DOHH2 (cell line): ENCODE results near the gene SPRR5.

Experiments
- H3F3A ChIP-seq: fragments of 200-600 bp; sonication (generic), shearing (Covaris generic); 2 replicates; pipeline ENCODE4 v1.6.0; 2016; ENCODE audit warnings: antibody characterized with exemption, mild to moderate bottlenecking; ENCODE audit not compliant: control insufficient read depth, insufficient read depth
- H3K27ac ChIP-seq: fragments of 200-600 bp; sonication (generic); 2 replicates; pipeline ENCODE4 v1.5.1; 2014; ENCODE audit warnings: low read depth, mild to moderate bottlenecking, low read length, moderate library complexity
- H3K27me3 ChIP-seq: fragments of 200-600 bp; sonication (generic); 2 replicates; pipeline ENCODE4 v1.6.1; 2014; ENCODE audit warnings: mild to moderate bottlenecking, low read length, mixed read lengths; ENCODE audit not compliant: control insufficient read depth
- H3K36me3 ChIP-seq: fragments of 200-600 bp; sonication (generic); 2 replicates; pipeline ENCODE4 v1.6.1; 2014; ENCODE audit warnings: mild to moderate bottlenecking, low read length, moderate library complexity, mixed read lengths; ENCODE audit not compliant: control insufficient read depth
- H3K4me1 ChIP-seq: fragments of 200-600 bp; sonication (generic); 2 replicates; pipeline ENCODE4 v1.6.1; 2014; ENCODE audit warnings: mild to moderate bottlenecking, low read length, mixed read lengths; ENCODE audit not compliant: control insufficient read depth
- H3K4me2 ChIP-seq: fragments of 200-600 bp; sonication (generic); 2 replicates; pipeline ENCODE4 v1.6.0; 2014; ENCODE audit warnings: mild to moderate bottlenecking, low read length, moderate library complexity
- H3K4me3 ChIP-seq: fragments of 200-600 bp; sonication (generic); 2 replicates; pipeline ENCODE4 v1.5.1; 2014; ENCODE audit warnings: mild to moderate bottlenecking, low read length, mixed read lengths
- H3K79me2 ChIP-seq: fragments of 200-600 bp; sonication (generic); 2 replicates; pipeline ENCODE4 v1.6.1; 2014; ENCODE audit warnings: mild to moderate bottlenecking, low read length, mixed read lengths; ENCODE audit not compliant: control insufficient read depth
- H3K9me2 ChIP-seq: fragments of 200-600 bp; sonication (generic); replicated peaks from 2 replicates; pipeline ENCODE4 v1.6.1; 2014; ENCODE audit warnings: mild to moderate bottlenecking, low read length, mixed read lengths; ENCODE audit not compliant: control insufficient read depth
- H3K9me3 ChIP-seq: fragments of 200-600 bp; sonication (generic); 2 replicates; pipeline ENCODE4 v1.6.1; 2014; ENCODE audit warnings: antibody characterized with exemption, low read length, mixed read lengths; ENCODE audit not compliant: control insufficient read depth, insufficient read depth
- H4K20me1 ChIP-seq: fragments of 200-600 bp; sonication (generic); 2 replicates; pipeline ENCODE4 v1.6.0; 2014; ENCODE audit warnings: low read depth, mild to moderate bottlenecking, antibody characterized with exemption, low read length, moderate library complexity; ENCODE audit not compliant: control insufficient read depth, insufficient read depth
- EZH2phosphoT487 ChIP-seq: fragments of 200-600 bp; sonication (generic); IDR thresholded peaks from 2 replicates; pipeline ENCODE4 v1.6.1; 2017; ENCODE audit warnings: borderline replicate concordance, mild to moderate bottlenecking, antibody characterized with exemption, low read length, moderate library complexity, mixed read lengths
- TF ChIP-seq, protein P1 (sequence below): fragments of 200-600 bp; sonication (generic); IDR thresholded peaks from one replicate; pipeline ENCODE4 v1.5.1; 2014; ENCODE audit warnings: antibody characterized with exemption, mild to moderate bottlenecking, low read depth, low read length; ENCODE audit not compliant: poor library complexity, severe bottlenecking

Gene SPRR5

DNA sequence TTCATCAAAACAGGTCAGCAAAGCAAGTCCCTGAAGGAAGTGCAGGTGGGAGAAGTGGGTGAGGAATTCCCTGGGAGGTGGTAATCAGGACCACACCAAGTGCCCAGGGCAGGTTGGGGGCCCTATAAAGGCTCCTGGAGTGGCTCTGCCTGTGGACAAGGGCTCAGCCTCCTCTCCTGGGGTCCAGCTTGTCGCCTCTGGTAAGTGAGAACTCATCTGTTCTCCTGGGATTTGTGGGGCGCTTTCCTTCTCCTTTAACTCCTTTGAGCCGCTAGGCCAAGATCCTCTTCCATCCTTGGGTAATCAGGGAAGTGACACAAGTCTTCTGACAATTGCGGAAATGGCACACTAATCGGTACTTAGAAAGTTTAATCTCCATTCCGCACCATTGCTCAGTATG, 23.5 kb downstream of the SPRR5 start, which contains the start of gene SPRR4:
SPRR4 (plus strand) TSS at position 154 of the 400 bp plus-strand sequence. CDS start 1,243 bp downstream, outside the sequence.
- Histone ChIP-seq H3K9me2 (no peaks in the 10 kb centered on the region), H3K4me2 (no peak within 1 kb of the TSS), H3K4me1 (no peaks in the 10 kb centered on the region), H4K20me1 (no peaks in the 10 kb centered on the region), H3F3A (no peaks in the 10 kb centered on the region), H3K4me3 (no peak within 1 kb of the TSS), H3K9me3 (no peaks in the 10 kb centered on the region), H3K27ac (no peak within 1 kb of the TSS), H3K27me3 (peaks cover 9% of the 10 kb centered on the region; the same call in 1 of the 2 replicates), H3K36me3 (no peaks in the 10 kb centered on the region), H3K79me2 (no peaks in the 10 kb centered on the region)
- TF ChIP-seq EZH2phosphoT487 = no peak
- TF ChIP-seq, protein P1, sequence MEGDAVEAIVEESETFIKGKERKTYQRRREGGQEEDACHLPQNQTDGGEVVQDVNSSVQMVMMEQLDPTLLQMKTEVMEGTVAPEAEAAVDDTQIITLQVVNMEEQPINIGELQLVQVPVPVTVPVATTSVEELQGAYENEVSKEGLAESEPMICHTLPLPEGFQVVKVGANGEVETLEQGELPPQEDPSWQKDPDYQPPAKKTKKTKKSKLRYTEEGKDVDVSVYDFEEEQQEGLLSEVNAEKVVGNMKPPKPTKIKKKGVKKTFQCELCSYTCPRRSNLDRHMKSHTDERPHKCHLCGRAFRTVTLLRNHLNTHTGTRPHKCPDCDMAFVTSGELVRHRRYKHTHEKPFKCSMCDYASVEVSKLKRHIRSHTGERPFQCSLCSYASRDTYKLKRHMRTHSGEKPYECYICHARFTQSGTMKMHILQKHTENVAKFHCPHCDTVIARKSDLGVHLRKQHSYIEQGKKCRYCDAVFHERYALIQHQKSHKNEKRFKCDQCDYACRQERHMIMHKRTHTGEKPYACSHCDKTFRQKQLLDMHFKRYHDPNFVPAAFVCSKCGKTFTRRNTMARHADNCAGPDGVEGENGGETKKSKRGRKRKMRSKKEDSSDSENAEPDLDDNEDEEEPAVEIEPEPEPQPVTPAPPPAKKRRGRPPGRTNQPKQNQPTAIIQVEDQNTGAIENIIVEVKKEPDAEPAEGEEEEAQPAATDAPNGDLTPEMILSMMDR = no peak

DNA sequence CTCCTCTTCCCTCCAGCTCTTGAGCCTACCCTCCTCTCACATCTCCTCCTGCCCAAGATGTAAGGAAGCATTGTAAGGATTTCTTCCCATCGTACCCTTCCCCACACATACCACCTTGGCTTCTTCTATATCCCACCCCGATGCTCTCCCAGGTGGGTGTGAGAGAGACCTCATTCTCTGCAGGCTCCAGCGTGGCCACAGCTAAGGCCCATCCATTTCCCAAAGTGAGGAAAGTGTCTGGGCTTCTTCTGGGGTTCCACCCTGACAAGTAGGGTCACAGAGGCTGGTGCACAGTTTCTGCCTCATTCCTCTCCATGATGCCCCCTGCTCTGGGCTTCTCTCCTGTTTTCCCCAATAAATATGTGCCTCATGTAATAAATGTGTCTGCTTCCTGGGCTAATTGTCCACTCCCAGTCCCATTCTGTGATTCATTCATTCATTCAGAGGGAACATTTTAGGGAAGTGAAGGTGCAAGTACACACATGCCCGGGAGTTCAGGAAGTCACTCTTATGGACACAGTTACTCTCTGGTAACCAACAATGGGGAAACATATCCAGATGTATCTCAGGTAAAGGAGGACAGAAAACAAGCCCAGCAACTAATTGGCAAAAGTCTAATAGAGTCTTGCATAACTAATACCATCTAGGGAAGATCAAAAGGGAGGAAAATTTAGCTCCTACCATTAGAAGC, 25.3 kb downstream of the SPRR5 start:
- Histone ChIP-seq H3K36me3 (no peaks in the 10 kb centered on the region), H3K4me1 (no peaks in the 10 kb centered on the region), H3K4me2 (no peak overlapping the region), H3F3A (no peaks in the 10 kb centered on the region), H3K9me3 (no peaks in the 10 kb centered on the region), H3K27ac (no peak overlapping the region), H3K79me2 (no peaks in the 10 kb centered on the region), H3K9me2 (no peaks in the 10 kb centered on the region), H3K27me3 (peaks cover under 1% of the 10 kb centered on the region; the same call in 1 of the 2 replicates), H3K4me3 (no peak overlapping the region), H4K20me1 (no peaks in the 10 kb centered on the region)
- TF ChIP-seq, protein P1 = no peak
- no peak for TF ChIP-seq EZH2phosphoT487

DNA sequence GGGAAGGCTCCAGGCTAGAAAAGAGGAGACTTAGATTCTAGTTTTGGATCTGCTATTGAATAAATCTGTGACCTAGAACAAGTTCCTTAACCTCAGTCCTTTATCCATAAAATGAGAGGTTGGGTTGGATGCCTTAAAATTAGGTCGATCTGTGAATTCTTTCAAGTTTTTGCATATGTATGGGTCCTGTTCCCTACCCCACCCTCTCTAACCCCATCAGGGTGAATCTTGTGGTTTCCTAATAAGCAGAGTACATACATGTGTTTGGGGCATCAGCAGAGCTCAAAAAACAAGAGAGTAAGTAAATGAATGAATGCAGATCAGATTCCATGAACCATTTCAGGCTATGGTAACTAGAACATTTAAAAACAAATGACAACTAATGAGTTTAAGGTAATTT, 29.7 kb downstream of the SPRR5 start:
- TF ChIP-seq, protein P1 = no peak
- TF ChIP-seq EZH2phosphoT487 = no peak
- Histone ChIP-seq H3K27me3 (no peaks in the 10 kb centered on the region), H3K4me2 (no peak overlapping the region), H3K9me2 (no peaks in the 10 kb centered on the region), H3K4me3 (no peak overlapping the region), H3F3A (no peaks in the 10 kb centered on the region), H4K20me1 (no peaks in the 10 kb centered on the region), H3K27ac (no peak overlapping the region), H3K9me3 (no peaks in the 10 kb centered on the region), H3K4me1 (no peaks in the 10 kb centered on the region), H3K79me2 (no peaks in the 10 kb centered on the region), H3K36me3 (no peaks in the 10 kb centered on the region)
